SK-N-MC (cell line): ENCODE measurements around the gene PRR20G.

Experiments used
- EZH2 ChIP-seq: fragments of 200-600 bp; sonication (generic); IDR thresholded peaks from one replicate; pipeline ENCODE4 v1.6.1; 2017; ENCODE audit warnings: antibody characterized with exemption
- POLR2AphosphoS5 ChIP-seq: IDR thresholded peaks from 2 replicates; pipeline ENCODE4 v1.6.1; 2012; ENCODE audit warnings: mild to moderate bottlenecking, low read depth, low read length, borderline replicate concordance

GRCh38 chr3:127276396-127276795 lies 11.4 kb downstream of the PRR20G start:
- no peak for TF ChIP-seq POLR2AphosphoS5
- no peak for TF ChIP-seq EZH2
